HAP-1 (cell line): ENCODE measurements around the gene OR10C1.

Experiments used
- DNase-seq, 2 experiments: peaks; one replicate each; pipeline ENCODE4 v3.0.0-alpha.2; 2016 to 2020; ENCODE audit warnings: low spot score in 2 of 2
- H3K27me3 ChIP-seq: fragments of 250-450 bp; sonication (Bioruptor Pico); 2 replicates; pipeline ENCODE4 v1.5.1; 2020; ENCODE audit warnings: low read depth, mild to moderate bottlenecking, moderate library complexity
- H3K36me3 ChIP-seq: fragments of 250-450 bp; sonication (Bioruptor Pico); replicated peaks from 2 replicates; pipeline ENCODE4 v1.5.1; 2020; ENCODE audit warnings: mild to moderate bottlenecking
- H3K4me1 ChIP-seq: fragments of 250-450 bp; sonication (Bioruptor Pico); 2 replicates; pipeline ENCODE4 v1.5.1; 2020; ENCODE audit warnings: mild to moderate bottlenecking
- H3K4me3 ChIP-seq: fragments of 250-450 bp; sonication (Bioruptor Pico); 2 replicates; pipeline ENCODE4 v1.5.1; 2020; ENCODE audit warnings: mild to moderate bottlenecking, moderate library complexity
- H3K9me3 ChIP-seq: fragments of 250-450 bp; sonication (Bioruptor Pico); 2 replicates; pipeline ENCODE4 v1.5.1; 2020; ENCODE audit warnings: mild to moderate bottlenecking, moderate library complexity
- in situ Hi-C: fragments of 300-500 bp; cut with MboI; formaldehyde crosslinking; loops from 3 replicates; pipeline ENCODE4 v1.14.3; 2020; ENCODE audit warnings: low sequenced_read_pairs, inconsistent platforms, mixed read lengths

OR10C1 gene

DNA sequence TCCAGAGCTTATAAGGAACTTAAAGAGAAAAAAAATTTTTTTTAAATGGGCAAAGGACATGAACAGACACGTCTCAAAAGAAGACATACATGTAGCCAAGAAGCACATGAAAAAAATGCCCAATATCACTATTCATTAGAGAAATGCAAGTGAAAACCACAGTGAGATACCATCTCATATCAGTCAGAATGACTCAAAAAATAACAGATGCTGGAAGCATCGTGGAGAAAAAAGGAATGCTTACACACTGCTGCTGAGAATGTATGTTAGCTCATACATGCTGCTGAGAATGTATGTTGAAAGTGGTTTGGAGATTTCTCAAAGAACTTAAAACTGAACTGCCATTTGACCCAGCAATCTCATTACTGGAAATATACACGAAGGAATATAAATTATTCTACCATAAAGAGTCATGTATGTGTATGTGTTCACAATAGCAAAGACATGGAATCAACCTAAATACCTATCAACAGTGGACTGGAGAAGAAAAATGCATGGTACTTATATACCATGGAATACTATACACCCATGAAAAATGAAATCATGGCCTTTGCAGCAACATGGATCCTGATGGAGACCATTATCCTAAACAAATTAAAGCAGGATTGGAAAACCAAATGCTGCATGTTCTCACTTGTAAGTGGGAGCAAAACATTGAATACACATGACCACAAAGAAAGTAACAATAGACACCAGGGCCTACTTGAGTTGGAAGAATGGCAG is 12.5 kb downstream of the OR10C1 start:
- Histone ChIP-seq H3K9me3 (no peaks in the 10 kb centered on the region), H3K27me3 (no peaks in the 10 kb centered on the region), H3K4me3 (no peak overlapping the region), H3K4me1 (no peaks in the 10 kb centered on the region), H3K36me3 (no peaks in the 10 kb centered on the region)
- in situ Hi-C loops, result no loop called here
- DNase-seq, result no peak

DNA sequence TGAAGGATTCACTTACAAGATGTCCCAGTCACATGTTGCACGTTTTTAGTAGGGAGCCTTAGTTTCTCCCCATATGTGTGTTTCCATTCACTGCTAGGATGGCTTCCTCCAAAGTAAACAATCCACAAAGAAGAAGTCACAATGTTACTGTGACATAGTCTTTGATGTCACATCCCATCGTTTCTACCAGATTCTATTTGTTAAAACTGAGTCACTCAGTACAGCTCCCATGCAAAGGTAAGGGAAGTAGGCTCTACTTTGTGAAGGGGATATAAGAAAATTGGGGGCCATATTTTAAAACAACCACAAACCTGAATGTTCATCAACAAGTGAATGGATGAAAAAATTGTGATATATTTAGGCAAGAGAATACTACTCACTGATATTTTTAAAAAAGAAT is 17.9 kb downstream of the OR10C1 start, which contains the start of the genes OR11A1 and OR2H1:
Gene OR11A1 (minus strand): TSS at position 101 of the 400 bp plus-strand sequence. CDS start 29,430 bp downstream, outside the sequence.
Gene OR2H1 (plus strand): TSS at position 185 of the 400 bp plus-strand sequence. CDS start 4,615 bp downstream, outside the sequence.
- in situ Hi-C loops, result no loop called here
- no peak within 1 kb of the TSS for H3K4me3 ChIP-seq
- DNase-seq, result no peak
- no peaks in the 10 kb centered on the region for H3K27me3 ChIP-seq
- no peaks in the 10 kb centered on the region for H3K36me3 ChIP-seq
- no peaks in the 10 kb centered on the region for H3K4me1 ChIP-seq
- no peaks in the 10 kb centered on the region for H3K9me3 ChIP-seq

DNA sequence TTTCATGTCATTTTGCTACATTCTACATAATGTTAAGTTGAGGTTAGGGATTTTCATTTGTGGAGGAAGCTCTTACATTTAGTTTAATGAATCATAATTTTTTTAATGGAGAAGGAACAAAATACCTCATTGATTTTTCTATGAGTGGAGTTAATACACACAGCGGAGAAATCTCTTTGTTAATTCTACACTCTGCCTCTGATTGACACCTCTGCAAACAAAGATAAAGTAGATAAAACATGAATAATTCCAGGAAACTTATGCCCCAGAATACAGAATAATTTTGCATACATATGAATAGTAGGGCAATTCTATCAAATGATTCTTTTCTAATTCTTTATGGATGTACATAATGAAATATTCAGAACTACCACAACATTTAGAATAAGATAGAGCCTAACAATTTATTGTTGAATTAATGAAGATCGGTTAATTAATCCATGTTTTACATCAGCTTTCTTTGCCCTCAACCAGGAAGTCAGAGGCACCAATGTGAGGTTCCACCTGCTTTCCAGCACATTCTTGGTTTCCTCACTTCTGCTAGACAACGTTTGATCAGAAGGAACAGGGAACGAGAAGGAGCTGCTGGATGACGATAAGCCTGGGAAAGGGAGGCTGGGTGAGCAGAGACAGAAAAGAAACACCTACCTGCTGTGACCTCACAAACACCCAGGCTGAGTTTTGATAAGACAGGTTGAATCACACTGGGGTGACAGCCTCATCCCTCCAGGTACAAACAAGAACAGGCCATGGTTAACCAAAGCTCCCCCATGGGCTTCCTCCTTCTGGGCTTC is 22.1 kb downstream of the OR10C1 start:
- H3K4me1 ChIP-seq, result no peaks in the 10 kb centered on the region
- DNase-seq, result no peak
- no peaks in the 10 kb centered on the region for H3K36me3 ChIP-seq
- H3K27me3 ChIP-seq, result no peaks in the 10 kb centered on the region
- in situ Hi-C loops, result no loop called here
- no peaks in the 10 kb centered on the region for H3K9me3 ChIP-seq
- H3K4me3 ChIP-seq, result no peak overlapping the region

DNA sequence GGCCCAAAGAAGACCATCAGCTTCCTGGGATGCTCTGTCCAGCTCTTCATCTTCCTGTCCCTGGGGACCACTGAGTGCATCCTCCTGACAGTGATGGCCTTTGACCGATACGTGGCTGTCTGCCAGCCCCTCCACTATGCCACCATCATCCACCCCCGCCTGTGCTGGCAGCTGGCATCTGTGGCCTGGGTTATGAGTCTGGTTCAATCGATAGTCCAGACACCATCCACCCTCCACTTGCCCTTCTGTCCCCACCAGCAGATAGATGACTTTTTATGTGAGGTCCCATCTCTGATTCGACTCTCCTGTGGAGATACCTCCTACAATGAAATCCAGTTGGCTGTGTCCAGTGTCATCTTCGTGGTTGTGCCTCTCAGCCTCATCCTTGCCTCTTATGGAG is 22.9 kb downstream of the OR10C1 start:
- in situ Hi-C loops, result no loop called here
- no peaks in the 10 kb centered on the region for H3K4me1 ChIP-seq
- no peak overlapping the region for H3K4me3 ChIP-seq
- no peak for DNase-seq
- H3K9me3 ChIP-seq, result no peaks in the 10 kb centered on the region
- no peaks in the 10 kb centered on the region for H3K27me3 ChIP-seq
- no peaks in the 10 kb centered on the region for H3K36me3 ChIP-seq

DNA sequence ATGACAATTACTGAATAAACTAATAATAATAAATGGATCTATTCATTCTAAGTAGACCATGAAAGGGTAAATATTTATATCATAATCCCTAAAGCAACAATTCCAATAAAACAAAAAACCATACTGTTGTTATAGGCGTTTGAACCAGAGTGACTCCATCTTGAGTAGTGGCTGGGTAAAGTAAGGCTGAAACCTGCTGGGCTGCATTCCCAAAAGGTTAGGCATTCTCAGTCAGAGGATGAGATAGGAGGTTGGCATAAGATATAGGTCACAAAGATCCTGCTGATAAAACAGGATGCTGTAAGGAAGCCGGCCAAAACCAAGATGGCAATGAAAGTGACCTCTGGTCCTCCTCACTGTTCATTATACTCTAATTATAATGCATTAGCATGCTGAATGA is 26.2 kb downstream of the OR10C1 start:
- in situ Hi-C loops, result no loop called here
- DNase-seq, result no peak
- H3K4me3 ChIP-seq, result no peak overlapping the region
- no peaks in the 10 kb centered on the region for H3K9me3 ChIP-seq
- no peaks in the 10 kb centered on the region for H3K27me3 ChIP-seq
- H3K36me3 ChIP-seq, result no peaks in the 10 kb centered on the region
- H3K4me1 ChIP-seq, result no peaks in the 10 kb centered on the region

DNA sequence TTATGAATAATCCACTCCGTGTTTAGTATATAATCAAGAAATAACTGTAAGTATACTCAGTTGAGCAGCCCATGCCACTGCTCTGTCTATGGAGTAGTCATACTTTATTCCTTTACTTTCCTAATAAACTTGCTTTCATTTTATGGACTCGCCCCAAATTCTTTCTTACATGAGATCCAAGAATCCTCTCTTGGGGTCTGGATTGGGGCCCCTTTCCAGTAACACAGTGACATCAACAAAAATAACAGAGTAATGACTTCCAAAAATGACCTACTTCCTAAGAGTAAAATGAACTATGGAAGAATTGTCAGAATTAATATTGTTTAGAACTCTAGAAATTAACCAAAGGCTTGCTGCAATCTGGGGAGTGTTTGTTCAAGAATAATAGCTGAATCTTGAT is 26.7 kb downstream of the OR10C1 start:
- in situ Hi-C loops, result no loop called here
- Histone ChIP-seq H3K36me3 (no peaks in the 10 kb centered on the region), H3K9me3 (no peaks in the 10 kb centered on the region), H3K4me3 (no peak overlapping the region), H3K4me1 (no peaks in the 10 kb centered on the region), H3K27me3 (no peaks in the 10 kb centered on the region)
- no peak for DNase-seq

DNA sequence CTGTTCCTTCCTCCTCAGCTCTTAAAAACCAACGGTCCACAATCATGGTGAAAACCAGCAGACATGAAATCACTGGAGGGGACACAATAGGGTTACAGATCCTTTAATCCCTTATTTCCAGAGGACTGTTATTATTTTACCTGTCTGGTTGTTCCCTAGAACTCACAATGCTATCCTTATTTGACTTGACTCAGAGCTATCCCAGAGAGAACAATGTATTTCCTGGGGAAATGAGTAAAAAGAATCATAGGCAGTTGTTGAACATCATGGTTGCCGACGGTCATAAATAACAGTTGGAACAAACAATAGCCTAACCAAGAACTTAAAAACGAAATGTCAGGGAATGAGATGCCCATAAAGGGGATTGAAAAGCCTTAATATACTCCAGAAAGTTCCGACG is 27.1 kb downstream of the OR10C1 start:
- no peaks in the 10 kb centered on the region for H3K36me3 ChIP-seq
- no peaks in the 10 kb centered on the region for H3K4me1 ChIP-seq
- no peak for DNase-seq
- no peak overlapping the region for H3K4me3 ChIP-seq
- H3K27me3 ChIP-seq, result no peaks in the 10 kb centered on the region
- in situ Hi-C loops, result no loop called here
- no peaks in the 10 kb centered on the region for H3K9me3 ChIP-seq

DNA sequence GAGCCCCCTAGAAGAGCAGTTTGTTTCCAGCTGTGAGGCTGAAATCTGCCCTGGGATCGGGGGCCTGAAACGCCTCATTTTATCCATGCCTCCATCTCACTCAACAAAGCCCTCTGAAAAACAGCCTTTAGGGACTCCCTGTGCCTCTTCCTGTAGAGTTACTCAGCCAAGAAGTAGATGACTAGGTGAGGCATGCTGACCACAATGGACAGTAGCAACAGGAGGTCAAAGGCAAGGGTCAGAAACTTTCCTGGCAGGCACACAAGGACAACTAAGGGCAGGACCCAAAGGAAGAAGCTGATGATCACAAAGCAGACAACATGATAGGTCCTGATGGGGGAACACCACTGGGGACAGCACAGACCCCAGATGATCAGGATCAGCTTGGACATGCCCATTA is 35.9 kb downstream of the OR10C1 start:
- in situ Hi-C loops, result no loop called here
- Histone ChIP-seq H3K4me3 (no peak overlapping the region), H3K36me3 (no peaks in the 10 kb centered on the region), H3K4me1 (no peaks in the 10 kb centered on the region), H3K9me3 (no peaks in the 10 kb centered on the region; the same call in 1 of the 2 replicates), H3K27me3 (no peaks in the 10 kb centered on the region)
- no peak for DNase-seq

DNA sequence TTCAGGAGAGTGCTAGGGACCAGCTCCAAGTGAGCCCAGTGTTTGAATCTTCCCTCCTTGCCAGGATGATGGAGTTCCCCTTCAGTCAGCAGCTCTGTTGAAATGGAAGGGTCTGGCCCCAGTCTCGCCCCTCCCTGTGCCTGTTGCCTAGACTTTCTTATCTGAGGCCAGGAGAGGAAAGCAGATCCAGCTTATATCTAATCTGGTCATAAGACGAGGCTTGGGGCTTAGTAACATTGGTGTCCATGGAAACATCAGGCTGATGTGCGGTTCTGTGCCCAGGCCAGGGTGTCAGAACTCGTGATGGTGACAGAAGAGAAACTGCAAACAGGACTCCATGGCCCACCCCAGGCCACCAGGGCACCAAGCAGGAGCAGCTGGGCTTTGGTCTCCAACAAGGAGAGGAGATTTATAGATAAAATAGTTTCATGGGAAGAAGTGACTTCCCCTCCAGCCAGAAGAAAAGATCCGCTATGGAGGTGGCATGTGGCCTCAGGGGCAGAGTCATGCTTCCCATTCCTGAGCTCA is 38.9 kb downstream of the OR10C1 start:
- no peaks in the 10 kb centered on the region; the same call in 1 of the 2 replicates for H3K9me3 ChIP-seq
- no peaks in the 10 kb centered on the region for H3K4me1 ChIP-seq
- no peak overlapping the region for H3K4me3 ChIP-seq
- in situ Hi-C loops, result no loop called here
- H3K27me3 ChIP-seq, result no peaks in the 10 kb centered on the region
- H3K36me3 ChIP-seq, result no peaks in the 10 kb centered on the region
- DNase-seq, result no peak

DNA sequence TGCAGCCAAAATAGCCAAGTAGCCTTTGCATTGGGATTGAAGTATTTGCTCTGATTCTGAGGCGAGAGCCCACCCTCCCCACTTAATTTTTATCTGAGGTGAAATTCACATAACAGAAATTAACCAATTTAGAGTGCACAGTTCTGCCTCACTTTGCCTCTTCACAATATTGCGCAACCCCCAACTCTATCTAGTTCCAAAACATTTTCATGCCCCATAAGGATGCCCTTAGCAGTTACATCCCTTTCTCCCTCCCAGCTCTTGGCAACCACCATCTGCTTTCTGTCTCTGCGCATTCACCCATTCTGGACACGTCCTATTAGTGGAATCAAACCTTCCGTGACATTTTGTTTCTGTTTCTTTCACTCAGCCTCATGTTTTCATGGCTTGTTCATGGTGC is 39.6 kb downstream of the OR10C1 start:
- DNase-seq, result no peak
- in situ Hi-C loops, result no loop called here
- no peaks in the 10 kb centered on the region for H3K27me3 ChIP-seq
- H3K9me3 ChIP-seq, result no peaks in the 10 kb centered on the region; the same call in 1 of the 2 replicates
- H3K36me3 ChIP-seq, result no peaks in the 10 kb centered on the region
- no peak overlapping the region for H3K4me3 ChIP-seq
- no peaks in the 10 kb centered on the region for H3K4me1 ChIP-seq

DNA sequence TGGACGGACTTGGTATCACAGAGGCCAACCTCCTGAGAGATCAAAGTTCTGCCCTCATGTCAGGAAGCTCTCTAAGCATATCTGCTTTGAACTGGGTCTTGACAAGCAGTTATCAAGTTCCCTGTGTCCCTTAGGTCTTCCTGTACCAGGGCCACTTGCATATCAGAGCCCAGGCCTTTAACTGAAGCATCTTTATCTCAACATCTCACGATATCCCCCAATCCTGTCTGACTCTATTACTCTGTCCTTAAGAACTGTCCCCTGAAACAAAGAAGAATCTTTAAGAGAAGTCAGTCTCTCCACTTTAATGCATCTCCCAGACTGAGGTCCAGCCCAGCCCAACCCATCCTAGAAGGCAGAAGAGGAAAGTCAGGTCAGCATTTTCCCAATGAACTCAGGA is 40.5 kb downstream of the OR10C1 start:
- no peaks in the 10 kb centered on the region; the same call in 1 of the 2 replicates for H3K9me3 ChIP-seq
- in situ Hi-C loops, result no loop called here
- no peak for DNase-seq
- H3K4me3 ChIP-seq, result no peak overlapping the region
- H3K4me1 ChIP-seq, result no peaks in the 10 kb centered on the region
- no peaks in the 10 kb centered on the region for H3K27me3 ChIP-seq
- H3K36me3 ChIP-seq, result no peaks in the 10 kb centered on the region

DNA sequence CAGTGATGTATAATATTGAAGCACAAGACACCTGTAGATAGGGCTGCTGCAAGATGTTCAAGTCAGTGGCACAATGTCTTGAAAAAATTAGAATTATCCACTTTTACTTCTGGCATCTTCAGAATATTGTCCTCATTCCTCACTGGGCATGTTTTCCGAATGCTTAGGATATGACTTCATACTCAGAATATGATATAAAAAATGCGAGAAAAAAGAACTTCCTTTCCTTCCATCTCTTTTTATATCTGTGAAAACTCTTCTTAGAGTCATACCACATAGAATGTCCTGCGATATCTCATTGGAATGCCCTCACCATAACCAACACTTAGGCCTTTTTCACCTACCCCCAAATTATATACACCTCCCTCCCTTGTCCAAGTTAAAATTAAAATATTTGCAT is 44.1 kb downstream of the OR10C1 start:
- Histone ChIP-seq H3K4me3 (no peak overlapping the region), H3K36me3 (no peaks in the 10 kb centered on the region), H3K27me3 (no peaks in the 10 kb centered on the region), H3K4me1 (no peaks in the 10 kb centered on the region), H3K9me3 (no peaks in the 10 kb centered on the region; the same call in 1 of the 2 replicates)
- DNase-seq, result no peak
- in situ Hi-C loops, result no loop called here

DNA sequence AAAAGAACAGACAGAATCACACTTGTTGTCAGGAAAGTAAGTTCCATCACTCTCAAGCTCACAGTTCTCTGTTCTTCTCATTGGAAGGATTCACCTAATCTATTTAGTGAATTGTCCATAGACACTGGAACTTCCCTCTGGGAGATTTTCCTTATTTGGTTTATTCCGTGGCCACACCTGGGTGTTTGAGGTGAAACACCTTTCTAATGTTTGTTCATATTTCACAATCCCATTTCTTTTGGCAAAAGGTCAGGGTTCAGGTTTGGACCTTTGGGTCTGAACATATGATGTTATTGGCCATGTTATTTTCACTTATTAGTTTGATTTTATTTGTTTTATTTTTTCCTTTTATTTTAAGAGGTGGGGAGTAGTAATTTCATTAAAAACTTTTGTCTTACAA is 44.6 kb downstream of the OR10C1 start:
- DNase-seq, result no peak
- Histone ChIP-seq H3K36me3 (no peaks in the 10 kb centered on the region), H3K27me3 (no peaks in the 10 kb centered on the region), H3K9me3 (no peaks in the 10 kb centered on the region; the same call in 1 of the 2 replicates), H3K4me1 (no peaks in the 10 kb centered on the region), H3K4me3 (no peak overlapping the region)
- in situ Hi-C loops, result no loop called here

DNA sequence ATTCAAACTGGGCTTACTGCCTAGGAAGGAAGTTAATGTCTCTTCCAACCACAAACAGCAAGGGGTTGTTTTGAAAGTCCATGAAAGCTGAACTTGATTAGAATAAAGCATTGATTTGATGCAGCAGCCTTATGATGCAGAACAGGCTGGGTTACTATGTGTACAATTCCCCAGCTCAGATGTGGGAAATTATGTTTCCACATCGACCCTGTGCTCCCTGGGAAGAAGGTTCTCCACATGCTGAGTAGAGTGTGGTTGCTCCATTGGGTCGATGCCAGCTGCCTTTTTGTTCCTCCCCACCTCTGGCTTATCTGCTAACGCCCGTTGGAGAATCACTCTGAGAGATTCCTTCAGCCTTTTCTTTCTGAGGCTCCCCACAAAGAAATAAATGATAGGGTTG is 47.5 kb downstream of the OR10C1 start:
- Histone ChIP-seq H3K27me3 (no peaks in the 10 kb centered on the region), H3K4me3 (no peak overlapping the region), H3K4me1 (no peaks in the 10 kb centered on the region), H3K9me3 (no peaks in the 10 kb centered on the region), H3K36me3 (no peaks in the 10 kb centered on the region)
- DNase-seq, result no peak
- in situ Hi-C loops, result no loop called here
